GM21423 (cell line): ENCODE results near the gene BTD.
A peak's percentile ranks its signal among the peaks of the same experiment; 100 is the strongest.

Experiments
- ATAC-seq: cut with Tn5 transposase; IDR thresholded peaks from one replicate; pipeline ENCODE4 v1.9.1; 2021; ENCODE audit warnings: mild to moderate bottlenecking, moderate library complexity; ENCODE audit not compliant: unreplicated experiment

BTD gene, protein sequence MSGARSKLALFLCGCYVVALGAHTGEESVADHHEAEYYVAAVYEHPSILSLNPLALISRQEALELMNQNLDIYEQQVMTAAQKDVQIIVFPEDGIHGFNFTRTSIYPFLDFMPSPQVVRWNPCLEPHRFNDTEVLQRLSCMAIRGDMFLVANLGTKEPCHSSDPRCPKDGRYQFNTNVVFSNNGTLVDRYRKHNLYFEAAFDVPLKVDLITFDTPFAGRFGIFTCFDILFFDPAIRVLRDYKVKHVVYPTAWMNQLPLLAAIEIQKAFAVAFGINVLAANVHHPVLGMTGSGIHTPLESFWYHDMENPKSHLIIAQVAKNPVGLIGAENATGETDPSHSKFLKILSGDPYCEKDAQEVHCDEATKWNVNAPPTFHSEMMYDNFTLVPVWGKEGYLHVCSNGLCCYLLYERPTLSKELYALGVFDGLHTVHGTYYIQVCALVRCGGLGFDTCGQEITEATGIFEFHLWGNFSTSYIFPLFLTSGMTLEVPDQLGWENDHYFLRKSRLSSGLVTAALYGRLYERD

GRCh38 chr3:15601399-15602145 lies at the start of gene BTD, which contains the start of gene HACL1:
BTD (plus strand) TSS chr3:15601745; CDS start chr3:15635440, 33,695 bp downstream.
HACL1 (minus strand) TSS chr3:15601569; CDS start chr3:15601463, 106 bp downstream.
- peak; percentile 94 for ATAC-seq

GRCh38 chr3:15551902-15552301 lies 49.6 kb upstream of the BTD start:
- ATAC-seq = no peak

DNA sequence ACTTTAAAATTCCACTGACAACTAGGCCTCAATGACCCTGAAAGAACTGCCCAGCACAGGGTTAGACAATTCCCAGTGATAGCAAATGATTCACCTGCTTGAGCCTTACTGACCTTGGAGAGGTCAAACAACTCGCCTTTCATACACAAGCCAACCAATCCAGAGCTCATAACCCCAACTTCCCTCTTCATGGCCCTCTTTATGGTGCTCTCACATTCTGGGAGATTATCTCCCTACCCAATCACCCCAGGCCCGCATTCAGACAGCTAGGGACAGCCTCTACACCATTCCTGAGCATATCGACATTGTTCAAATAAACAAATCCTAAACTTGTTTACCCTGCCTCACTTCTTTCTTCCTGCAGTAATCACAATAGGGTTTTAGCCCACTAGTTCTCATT lies 47.8 kb upstream of the BTD start:
- no peak for ATAC-seq

GRCh38 chr3:15556512-15556911 lies 45.0 kb upstream of the BTD start:
- peak; percentile 93 for ATAC-seq

DNA sequence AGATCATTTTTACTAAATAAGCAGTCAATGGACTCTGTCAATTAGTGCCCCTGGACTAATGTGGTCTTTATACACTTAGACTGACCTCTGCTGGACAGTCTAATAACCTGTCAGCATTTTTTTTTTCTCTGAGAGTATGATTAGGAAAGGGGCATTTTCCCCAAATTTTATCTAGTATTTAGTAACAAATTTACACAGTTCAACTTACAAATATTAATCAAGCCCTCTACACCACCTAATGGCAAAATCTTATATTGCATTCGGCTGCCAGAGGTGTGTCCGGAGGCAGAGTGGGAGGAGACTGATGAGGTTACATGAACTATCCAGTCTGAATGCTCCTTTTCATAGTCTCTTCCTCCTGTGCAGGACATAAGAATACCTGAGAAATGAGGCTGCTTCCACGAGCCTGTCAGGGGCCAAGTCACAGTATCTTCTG lies 44.0 kb upstream of the BTD start:
- peak; percentile 46 for ATAC-seq

DNA sequence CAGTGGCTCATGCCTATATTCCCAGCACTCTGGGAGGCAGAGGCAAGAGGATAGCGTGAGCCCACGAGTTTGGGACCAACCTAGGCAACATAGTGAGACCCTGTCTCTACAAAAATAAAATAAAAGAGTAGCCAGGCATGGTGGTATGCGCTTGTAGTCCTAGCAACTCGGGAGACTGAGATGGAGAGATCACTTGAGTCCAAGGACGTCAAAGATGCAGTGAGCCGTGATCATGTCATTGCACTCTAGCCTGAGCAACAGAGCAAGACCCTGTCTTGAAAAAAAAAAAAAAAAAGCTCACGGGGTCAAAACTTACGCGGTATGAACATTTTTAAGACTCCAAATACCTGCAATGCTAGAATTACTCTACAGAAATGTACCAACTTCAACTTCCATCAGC lies 43.0 kb upstream of the BTD start:
- no peak for ATAC-seq

DNA sequence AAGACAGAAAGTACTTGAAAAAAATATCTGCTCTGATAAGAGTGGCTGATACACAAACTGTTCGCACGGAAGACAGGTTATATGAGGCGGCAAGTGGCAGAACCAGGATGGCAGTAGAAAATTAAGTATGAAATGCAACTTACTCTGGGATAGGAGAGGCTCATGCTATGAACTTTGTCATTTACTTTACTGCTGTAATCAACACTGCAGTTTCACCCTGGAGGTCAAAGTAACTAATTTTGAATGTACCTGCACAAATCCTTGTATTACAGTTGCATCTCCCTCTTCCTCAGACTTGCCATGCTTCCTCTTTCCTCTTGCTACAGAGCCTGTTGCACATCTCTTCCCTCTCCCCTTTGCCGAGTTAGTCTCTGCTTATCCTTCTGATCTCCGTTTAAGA lies 39.0 kb upstream of the BTD start:
- ATAC-seq = no peak

- ATAC-seq = no peak
Measured at GRCh38 chr3:15563190-15563589, 38.4 kb upstream of the BTD start.

DNA sequence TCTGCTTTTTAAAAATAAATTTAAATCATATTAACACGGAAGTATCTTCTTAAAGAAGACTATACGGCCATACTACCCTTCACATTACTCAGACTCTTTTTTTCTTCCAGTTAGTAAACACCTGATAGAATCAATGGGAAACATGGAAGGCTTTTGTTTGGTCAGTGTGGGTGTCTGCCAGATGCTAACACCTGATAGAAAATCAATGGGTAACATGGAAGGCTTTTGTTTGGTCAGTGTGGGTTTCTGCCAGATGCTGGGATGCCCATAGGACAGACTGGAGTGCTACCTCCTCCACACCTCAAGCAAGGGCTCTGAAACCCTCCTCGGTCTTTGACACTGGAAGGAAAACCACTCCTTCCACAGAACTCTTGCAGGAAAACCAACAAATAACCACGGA lies 29.4 kb upstream of the BTD start:
- no peak for ATAC-seq

GRCh38 chr3:15575446-15575845 lies 26.1 kb upstream of the BTD start:
- no peak for ATAC-seq

DNA sequence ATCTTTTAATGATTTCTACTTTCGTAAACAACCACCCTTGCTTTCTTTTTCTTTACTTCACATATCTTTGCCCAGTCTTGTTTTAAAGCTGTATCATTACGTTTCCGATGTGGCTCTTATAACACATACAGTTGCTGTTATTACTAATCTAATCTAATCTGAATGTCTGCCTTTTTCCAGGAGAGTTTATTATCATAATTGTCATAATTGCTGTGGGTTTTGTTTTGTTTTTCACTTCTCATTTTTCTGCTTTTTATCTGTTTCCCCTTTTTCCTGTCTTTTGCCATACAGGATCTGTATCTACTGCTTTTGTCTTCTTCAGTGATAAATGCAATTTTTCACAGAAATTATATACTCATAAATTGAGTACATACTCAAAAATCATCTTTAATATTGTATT lies 25.1 kb upstream of the BTD start:
- no peak for ATAC-seq

GRCh38 chr3:15578289-15578867 lies 23.2 kb upstream of the BTD start:
- no peak for ATAC-seq

DNA sequence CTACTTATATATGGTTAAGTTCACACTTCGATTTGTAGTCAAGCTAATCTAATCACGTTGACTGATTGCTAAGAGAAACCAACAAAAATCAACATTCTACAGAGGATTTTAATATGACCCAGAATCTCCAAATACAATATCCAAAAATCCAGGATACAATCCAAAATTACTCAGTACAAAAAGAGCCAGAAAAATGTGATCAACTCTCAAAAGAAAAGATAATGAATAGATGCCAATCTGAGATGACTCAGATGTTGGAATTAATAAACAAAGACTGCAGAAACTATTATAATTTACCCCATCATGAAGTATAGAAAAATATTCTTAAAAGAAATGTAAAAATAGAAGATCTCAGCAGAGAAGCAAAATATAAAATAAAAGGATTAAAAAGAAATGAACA lies 22.5 kb upstream of the BTD start:
- no peak for ATAC-seq

DNA sequence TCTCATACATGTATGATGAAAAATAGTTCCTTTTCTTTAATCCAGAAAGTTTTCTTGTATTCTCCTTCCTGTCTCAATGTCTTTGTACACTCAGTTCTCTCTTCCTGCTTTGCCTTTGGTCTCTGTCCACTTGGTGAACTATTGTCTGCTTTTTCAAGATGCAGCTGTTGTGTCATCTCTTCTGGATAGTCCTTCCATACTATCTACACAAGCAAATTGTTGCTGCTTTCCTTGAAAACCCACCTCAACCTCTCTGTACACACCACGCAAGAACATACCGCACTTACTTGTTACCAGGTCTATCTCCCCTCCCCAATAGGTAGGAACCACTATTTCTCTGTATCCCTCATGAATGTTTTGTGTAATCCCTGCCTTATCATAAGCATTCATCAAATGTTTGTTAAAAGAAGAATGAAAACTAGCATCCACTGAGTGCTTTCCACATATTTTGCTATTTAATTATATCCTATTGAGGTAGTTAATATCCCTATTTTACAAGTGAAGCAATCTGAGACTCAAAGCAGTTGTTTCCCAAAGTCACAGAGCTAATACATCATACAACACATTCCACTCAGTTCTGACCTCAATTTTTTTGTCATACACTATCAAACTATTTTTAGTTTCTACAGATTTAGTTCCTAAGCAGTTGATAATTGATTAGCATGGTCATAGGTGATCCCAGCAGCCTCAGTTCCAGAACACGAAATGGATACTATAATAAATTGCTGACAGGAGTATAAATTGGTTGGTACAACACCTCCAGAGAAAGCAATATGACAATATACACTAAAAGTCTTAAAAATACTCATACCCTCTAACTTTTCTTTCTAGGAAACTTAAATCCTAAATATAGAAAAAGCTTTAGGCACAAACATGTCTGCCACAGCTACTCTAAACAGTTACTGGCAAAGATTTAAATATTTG lies 19.8 kb upstream of the BTD start:
- no peak for ATAC-seq

DNA sequence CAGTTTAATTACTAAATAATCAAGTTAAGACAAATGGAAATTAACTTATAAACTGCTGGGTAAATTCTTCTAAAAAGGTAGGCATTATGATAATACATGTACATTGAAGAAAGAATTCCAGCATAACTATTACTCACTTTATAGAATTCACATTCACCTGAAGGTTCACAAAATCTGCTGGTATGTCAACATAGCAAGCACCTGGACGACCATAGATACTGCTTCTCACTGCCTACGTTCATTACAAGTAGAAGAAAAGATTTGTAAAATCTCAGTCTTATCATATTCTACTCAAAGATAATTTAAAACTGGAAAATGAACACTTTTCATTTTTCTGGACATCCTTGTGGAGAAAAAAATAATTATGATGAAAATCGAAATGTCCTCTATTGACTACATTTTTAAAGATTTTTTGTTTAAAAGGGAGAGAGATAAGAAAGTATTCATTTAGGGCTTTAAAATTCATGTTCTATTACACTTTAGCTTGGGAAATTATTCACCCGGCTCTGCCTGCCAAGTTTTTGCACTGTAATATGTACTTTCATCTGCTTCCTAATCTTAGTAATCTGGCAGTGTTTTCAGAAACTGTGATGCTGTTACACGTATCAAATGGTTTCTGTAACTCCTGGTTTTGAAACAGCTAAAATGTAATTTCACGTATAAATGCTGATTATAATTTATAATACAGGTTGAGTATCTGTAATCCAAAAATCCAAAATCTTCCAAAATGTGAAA lies 16.3 kb upstream of the BTD start:
- no peak for ATAC-seq

DNA sequence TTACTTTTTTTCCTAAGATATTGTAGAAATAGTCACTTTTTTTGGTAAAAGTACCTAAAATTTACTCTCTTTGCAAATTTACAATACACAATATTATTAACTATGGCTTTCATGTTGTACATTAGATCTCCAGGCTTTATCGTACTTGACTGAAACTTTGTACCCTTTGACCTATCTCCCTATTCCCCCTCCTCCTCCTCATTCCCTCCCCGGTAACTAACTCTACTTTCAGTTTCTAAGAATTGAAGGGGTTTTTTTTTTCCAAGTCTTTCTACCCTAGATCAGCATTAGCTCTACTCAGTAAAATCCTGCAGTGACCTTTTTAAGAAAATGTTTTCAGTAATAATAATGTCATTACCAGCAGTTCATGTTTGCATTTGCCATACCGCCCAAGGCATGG lies 10.3 kb upstream of the BTD start:
- ATAC-seq = no peak

DNA sequence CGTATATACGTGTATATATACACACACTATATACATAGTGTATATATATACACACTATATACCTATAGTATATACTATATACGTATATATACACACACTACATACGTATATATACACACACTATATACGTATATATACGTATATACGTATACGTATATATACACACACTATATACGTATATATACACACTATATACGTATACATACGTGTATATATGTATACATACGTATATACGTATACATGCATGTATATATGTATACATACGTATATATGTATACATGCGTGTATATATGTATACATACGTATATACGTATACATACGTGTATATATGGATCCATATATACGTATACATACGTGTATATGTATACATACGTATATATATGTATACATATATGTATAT lies 9.6 kb upstream of the BTD start:
- ATAC-seq = no peak

- ATAC-seq = no peak
Measured at GRCh38 chr3:15592968-15593367, 8.6 kb upstream of the BTD start.

- no peak for ATAC-seq
Measured at GRCh38 chr3:15595955-15596354, 5.6 kb upstream of the BTD start.

GRCh38 chr3:15601046-15601398 lies 523 bp upstream of the BTD start:
- peak; percentile 8 for ATAC-seq
